Kidney (tissue), 14 donors: ENCODE data around the gene ANXA2R. TPM values are rescaled to one million over a fixed set of nuclear protein-coding genes. Genes with fewer than 3 reads are reported as not detected.
A peak's percentile ranks its signal among the peaks of the same experiment; 100 is the strongest.

Experiments used
- DNase-seq, 5 donors: peaks; one replicate each; pipeline ENCODE4 v3.0.0-alpha.2; 2013 to 2020
- FAIRE-seq: peaks from 2 replicates; lab custom pipeline; 2012; peaks lifted over from hg19 to GRCh38; lab: Jason Lieb, UNC
- H3K27ac ChIP-seq, 2 donors: one replicate each; pipeline ENCODE4 v1.7.0; 2013; ENCODE audit warnings: low read depth in 2 of 2, low read length in 2 of 2, inconsistent platforms in 1 of 2
- H3K27me3 ChIP-seq: one replicate; pipeline ENCODE4 v1.7.1; 2013; ENCODE audit warnings: low read length, inconsistent platforms; ENCODE audit not compliant: control insufficient read depth, insufficient read depth
- H3K36me3 ChIP-seq, 3 donors: one replicate each; pipeline versions ENCODE4 v1.7.0 to v1.7.1; 2013; ENCODE audit warnings: low read length in 3 of 3, control low read depth in 1 of 3, inconsistent platforms in 1 of 3; ENCODE audit not compliant: insufficient read depth in 3 of 3, control insufficient read depth in 2 of 3
- H3K4me1 ChIP-seq, 3 donors: one replicate each; pipeline versions ENCODE4 v1.7.0 to v1.7.1; 2013; ENCODE audit warnings: low read length in 3 of 3, inconsistent platforms in 1 of 3, low read depth in 1 of 3; ENCODE audit not compliant: control insufficient read depth in 2 of 3, insufficient read depth in 2 of 3
- H3K4me3 ChIP-seq, 3 donors: one replicate each; pipeline versions ENCODE4 v1.7.0 to v1.8.1; 2013; ENCODE audit warnings: low read length in 3 of 3, control low read depth in 1 of 3, inconsistent platforms in 1 of 3
- H3K9ac ChIP-seq, 3 donors: one replicate each; pipeline versions ENCODE4 v1.7.0 to v1.7.1; 2013; ENCODE audit warnings: low read length in 3 of 3, control low read depth in 1 of 3, inconsistent platforms in 1 of 3
- H3K9me3 ChIP-seq, 3 donors: one replicate each; pipeline versions ENCODE4 v1.7.0 to v1.7.1; 2013; ENCODE audit warnings: low read length in 3 of 3, control low read depth in 1 of 3, inconsistent platforms in 1 of 3; ENCODE audit not compliant: control insufficient read depth in 2 of 3, insufficient read depth in 1 of 3
- intact Hi-C: fragments of 100-400 bp; cut with DNase I; formaldehyde crosslinking; loops from one replicate; pipeline ENCODE4 v1.11.1; 2022
- polyA plus RNA-seq: library from polyadenylated mRNA; stranded (reverse); fragments of 350-450 nt; fragmentation: Illumina TruSeq; extraction: RNeasy Lipid Tissue Mini Kit (QIAGEN cat#74804); gene quantifications from one replicate; pipeline ENCODE4 v1.2.3, GENCODE V29; 2014; ENCODE audit warnings: low read depth, low replicate concordance; ENCODE audit not compliant: insufficient read depth
- total RNA-seq: library from RNA; stranded (reverse); fragmentation: NEBNext Ultra II Directional; extraction: Animal tissue kit (Norgen Biotek cat#: 25700); gene quantifications from one replicate; pipeline ENCODE4 v1.2.1, GENCODE V29; 2021
- TF ChIP-seq, protein P1 (sequence below): IDR thresholded peaks from 3 replicates; pipeline ENCODE4 v1.5.1; 2012; ENCODE audit warnings: mild to moderate bottlenecking, moderate library complexity, borderline replicate concordance; ENCODE audit not compliant: insufficient read depth; ENCODE audit errors: extremely low read depth
- donor health status: control.
- donor health status: control.
- donor health status: control.
- donor health status: control.
- donor health status: control.
- donor health status: DM: yes; HTN: yes; CAD: no.
- donor health status: Normal renal cell carcinoma (clear cell type).

The ANXA2R gene
- total and polyA plus RNA-seq, 2 donors from 2014 or later: 2.0 to 4.6 TPM

DNA sequence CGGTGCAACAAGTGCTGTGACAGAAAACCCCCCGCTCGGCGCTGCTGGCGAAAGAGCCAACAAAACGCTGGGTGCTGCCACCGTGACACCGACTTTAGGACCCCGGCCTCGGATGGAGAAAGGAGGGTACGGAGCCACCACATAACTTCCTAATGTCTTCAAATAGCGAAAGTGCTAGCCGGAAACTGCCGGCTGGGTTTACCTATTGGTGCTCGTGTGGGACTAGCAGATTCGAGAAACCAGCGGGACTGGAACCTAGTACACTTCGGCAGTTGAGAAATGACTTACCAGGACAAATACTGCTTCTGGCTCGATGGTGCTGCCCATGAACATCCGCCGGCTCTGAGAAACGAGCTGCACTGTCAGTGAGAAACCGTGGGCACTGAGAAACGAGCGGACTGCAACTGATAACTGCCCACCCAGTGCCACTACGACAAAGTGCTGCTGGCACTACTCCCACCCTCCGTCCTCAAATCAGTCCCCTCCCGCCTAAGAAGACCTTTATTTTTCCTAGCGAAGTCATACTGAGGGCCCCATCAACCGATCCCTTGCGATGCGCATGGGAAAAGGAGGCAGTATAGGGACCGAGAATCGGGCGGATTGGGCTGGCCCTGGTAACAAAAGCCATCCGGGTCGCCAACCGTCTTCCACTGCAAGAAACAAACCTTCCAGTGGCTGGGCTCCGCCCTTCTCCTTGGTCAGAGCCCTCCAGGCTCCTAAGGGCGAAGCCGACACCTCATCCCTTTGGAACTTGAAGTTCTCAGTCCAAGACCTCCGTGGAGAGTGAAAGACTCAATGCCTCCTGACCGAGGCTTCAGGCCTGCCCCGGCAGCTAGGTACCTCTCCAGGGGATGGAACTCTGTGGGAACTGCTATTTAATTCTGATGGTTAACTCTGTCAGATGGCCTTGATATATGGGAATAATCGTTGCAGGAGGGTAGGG is 27.0 kb upstream of the ANXA2R start:
- H3K9me3 ChIP-seq: no peaks in the 10 kb centered on the region
- TF ChIP-seq, protein P1, sequence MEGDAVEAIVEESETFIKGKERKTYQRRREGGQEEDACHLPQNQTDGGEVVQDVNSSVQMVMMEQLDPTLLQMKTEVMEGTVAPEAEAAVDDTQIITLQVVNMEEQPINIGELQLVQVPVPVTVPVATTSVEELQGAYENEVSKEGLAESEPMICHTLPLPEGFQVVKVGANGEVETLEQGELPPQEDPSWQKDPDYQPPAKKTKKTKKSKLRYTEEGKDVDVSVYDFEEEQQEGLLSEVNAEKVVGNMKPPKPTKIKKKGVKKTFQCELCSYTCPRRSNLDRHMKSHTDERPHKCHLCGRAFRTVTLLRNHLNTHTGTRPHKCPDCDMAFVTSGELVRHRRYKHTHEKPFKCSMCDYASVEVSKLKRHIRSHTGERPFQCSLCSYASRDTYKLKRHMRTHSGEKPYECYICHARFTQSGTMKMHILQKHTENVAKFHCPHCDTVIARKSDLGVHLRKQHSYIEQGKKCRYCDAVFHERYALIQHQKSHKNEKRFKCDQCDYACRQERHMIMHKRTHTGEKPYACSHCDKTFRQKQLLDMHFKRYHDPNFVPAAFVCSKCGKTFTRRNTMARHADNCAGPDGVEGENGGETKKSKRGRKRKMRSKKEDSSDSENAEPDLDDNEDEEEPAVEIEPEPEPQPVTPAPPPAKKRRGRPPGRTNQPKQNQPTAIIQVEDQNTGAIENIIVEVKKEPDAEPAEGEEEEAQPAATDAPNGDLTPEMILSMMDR: no peak
- H3K36me3 ChIP-seq: peaks cover 0 to 8% (median 2%) of the 10 kb centered on the region in 3 donors
- intact Hi-C loops: no loop called here
- peak overlapping the region; percentile 97 to 100 for H3K27ac ChIP-seq
- peak overlapping the region; percentile 89 to 100 (median 99) for H3K9ac ChIP-seq
- FAIRE-seq (no peak), DNase-seq (peak; percentile 93 to 98 (median 93))
- peaks cover 5 to 13% (median 11%) of the 10 kb centered on the region in 3 donors for H3K4me1 ChIP-seq
- H3K4me3 ChIP-seq: peak overlapping the region; percentile 97 to 100 (median 98)
- H3K27me3 ChIP-seq: no peaks in the 10 kb centered on the region

DNA sequence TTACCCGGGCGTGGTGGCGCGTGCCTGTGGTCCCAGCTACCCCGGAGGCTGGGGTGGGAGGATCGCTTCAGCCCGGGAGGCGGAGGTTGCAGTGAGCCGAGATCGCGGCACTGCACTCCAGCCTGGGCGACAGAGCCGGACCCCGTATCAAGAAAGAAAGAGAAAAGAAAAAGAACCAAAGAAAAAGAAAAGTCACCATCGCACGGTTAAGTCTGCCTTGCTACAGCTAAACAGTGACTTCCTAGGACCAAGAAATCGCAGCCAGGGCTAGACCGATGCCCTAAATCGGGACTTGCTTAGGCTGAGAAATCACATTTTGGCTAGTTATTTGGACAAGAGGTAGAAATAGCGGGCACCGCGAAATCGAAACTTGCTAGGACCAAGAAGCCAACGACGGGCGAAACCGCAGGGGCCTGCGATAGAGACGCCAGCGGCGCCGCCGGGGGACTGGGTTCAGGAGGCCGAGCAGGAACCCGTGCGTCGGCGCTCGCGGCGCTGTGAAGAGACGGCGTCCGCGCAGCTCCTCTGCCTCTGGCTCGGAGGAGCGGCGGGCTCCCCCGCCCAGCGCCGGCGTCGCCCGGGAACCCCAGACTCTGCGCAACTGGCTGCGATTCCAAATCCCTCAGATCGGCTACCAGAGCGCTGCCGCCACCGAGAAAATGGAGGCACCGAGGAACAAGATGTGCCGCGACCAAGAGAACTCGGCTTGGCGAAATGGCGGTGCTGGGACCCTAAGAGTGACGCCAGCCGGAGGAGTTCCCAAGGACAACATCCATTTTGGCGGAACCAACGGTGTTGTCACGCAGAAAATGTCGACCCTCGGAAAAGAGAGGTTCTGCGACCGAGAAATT is 26.1 kb upstream of the ANXA2R start:
- peak overlapping the region; percentile 97 to 100 for H3K27ac ChIP-seq
- H3K9me3 ChIP-seq: no peaks in the 10 kb centered on the region
- intact Hi-C loops: no loop called here
- H3K27me3 ChIP-seq: no peaks in the 10 kb centered on the region
- no peak for FAIRE-seq
- peak overlapping the region; percentile 97 to 100 (median 98) for H3K4me3 ChIP-seq
- H3K36me3 ChIP-seq: peaks cover 0 to 4% (median 2%) of the 10 kb centered on the region in 3 donors
- H3K9ac ChIP-seq: peak overlapping the region; percentile 89 to 100 (median 99)
- peaks cover 5 to 13% (median 11%) of the 10 kb centered on the region in 3 donors for H3K4me1 ChIP-seq
- peak; percentile 77 to 91 (median 86) for DNase-seq
- TF ChIP-seq, protein P1: no peak

GRCh38 chr5:43065387-43065947 is 25.3 kb upstream of the ANXA2R start:
- DNase-seq (peak in 2 of 5 donors; percentile 48 to 78), FAIRE-seq (no peak)
- H3K27me3 ChIP-seq: no peaks in the 10 kb centered on the region
- intact Hi-C loops: no loop called here
- H3K27ac ChIP-seq: peak overlapping the region; percentile 97 to 100
- H3K9ac ChIP-seq: peak overlapping the region; percentile 89 to 100 (median 99)
- TF ChIP-seq, protein P1: no peak
- H3K36me3 ChIP-seq: no peaks in the 10 kb centered on the region
- peak overlapping the region; percentile 97 to 100 (median 98) for H3K4me3 ChIP-seq
- peaks cover 5 to 13% (median 11%) of the 10 kb centered on the region in 3 donors for H3K4me1 ChIP-seq
- no peaks in the 10 kb centered on the region for H3K9me3 ChIP-seq
